HG03469 (cell line): ENCODE data around the gene RERE.

Source experiments
- ATAC-seq: cut with Tn5 transposase; IDR thresholded peaks from one replicate; pipeline ENCODE4 v1.9.1; 2021; ENCODE audit warnings: mild to moderate bottlenecking, moderate library complexity, moderate number of reproducible peaks; ENCODE audit not compliant: unreplicated experiment

Gene RERE

DNA sequence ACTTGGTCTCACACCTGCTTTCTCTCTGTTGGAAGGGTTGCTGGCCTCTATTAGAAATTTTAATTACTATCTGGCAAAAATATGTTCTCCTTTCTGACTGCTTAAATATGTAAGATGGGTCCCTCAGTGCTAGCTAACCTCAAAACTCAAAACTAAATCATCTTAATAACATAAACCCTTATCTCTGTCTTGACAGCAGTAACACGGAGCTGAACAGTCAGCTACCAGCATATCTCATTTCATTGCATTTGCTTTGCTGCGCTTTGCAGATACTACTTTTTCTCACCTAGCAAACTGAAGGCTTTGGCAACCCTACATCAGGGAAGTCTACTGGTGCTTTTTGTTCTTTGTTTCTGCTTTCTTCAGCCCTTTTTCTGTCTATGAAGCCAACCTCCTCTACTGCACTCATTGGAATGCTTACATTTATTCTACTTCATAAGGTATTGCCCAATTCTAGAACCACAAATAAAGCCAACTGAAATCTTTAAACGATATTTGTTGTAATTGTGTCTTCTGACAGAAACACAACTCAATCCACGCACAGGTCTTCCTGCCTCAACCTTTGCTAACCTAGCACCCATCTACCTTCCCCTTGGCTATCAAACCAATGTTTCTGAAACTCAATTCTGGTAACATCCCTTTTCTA lies 95.6 kb downstream of the RERE start:
- ATAC-seq: no peak

DNA sequence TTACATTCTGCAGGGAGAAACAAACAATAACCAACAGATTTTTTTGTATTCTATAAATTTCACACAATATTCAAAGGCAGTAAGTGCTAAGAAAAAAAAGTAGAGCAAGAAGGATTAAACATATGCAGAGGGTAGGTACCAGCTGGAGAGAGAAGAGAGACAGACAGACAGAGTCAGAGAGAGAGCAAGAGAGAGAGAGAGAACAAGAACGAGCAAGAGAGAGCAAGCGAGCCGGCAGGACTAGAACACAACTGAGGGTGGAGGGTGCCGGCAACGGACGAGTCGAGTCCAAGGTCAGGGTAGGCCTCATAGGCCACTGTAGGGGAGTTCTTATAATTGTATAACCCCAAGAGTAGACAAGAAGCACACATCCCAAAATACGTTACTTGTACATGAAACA lies 97.1 kb downstream of the RERE start:
- no peak for ATAC-seq

DNA sequence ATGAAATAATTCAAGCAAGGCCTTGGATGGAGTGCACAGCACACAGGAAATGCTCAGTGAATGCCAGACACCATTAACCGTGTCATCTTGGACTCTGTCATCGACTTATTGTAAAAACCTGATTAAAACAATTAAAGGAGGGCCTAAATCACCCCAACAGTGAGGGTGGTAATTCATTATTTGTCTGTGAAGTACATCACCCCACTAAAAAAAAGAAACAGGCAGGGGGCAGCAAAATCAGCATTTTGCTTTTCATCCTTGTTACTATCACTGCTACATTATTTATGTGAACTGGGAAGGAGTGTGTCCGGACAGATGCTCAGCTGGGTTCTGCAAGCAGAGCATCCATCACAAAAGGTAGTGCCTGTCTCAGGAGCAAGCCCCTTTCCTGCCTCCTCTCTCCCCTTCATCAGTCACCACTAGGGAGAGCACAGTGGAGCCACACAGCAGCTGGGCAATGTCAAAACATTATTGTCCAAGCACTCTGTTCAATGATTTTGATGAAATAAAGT lies 98.5 kb downstream of the RERE start:
- ATAC-seq: no peak

DNA sequence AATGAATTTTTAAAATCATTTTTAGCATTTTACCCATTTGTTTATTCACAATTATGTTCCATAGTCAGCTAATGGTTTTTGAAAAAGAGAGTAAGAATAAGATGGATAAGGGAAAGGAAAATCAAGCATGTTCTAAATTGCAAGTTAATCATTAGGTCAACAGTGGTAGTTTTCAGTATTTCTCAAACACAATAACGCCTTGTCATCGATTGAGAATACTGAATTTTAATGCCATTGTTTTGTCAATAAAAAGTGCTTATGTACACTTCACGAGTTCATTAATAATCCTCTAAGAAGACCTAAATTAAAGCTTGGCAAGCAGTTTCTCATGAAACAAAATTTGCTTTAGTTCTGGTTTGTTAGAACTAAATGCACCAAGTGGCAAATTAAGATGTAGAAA lies 100.3 kb downstream of the RERE start:
- ATAC-seq: no peak

DNA sequence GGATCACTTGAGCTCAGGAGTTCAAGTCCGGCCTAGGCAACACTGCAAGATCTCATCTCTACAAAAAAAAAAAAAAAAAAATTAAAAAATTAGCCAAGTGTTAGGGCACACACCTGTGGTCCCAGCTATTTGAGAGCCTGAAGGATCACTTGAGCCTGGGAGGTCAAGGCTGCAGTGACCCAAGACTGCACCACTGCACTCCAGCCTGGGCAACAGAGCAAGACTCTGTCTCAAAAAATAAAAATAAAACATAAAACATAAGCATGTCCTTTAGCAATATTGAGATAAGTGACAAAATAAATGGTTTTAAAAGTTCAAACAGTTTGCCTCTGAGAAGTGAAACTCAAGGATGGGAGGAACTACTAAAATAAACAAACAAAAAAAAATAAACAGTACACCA lies 101.2 kb downstream of the RERE start:
- no peak for ATAC-seq

DNA sequence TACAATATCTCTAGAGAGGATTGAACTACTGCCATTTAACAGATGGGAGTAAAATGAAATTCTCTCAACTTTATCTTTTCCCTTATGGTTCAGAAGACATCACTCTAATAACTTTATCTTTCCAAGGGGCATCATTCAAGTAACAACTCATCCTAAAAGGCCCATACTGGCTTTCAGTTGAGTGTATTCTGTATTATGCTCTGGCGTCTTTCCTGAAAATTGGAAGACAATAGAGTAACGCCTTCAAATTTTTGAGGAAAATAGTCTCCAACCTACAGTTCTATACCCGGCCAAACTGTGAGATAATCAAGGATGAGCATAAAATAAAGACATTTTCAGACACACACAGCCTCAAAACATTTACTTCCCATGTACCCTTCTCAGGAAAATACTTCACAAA lies 103.3 kb downstream of the RERE start:
- no peak for ATAC-seq

DNA sequence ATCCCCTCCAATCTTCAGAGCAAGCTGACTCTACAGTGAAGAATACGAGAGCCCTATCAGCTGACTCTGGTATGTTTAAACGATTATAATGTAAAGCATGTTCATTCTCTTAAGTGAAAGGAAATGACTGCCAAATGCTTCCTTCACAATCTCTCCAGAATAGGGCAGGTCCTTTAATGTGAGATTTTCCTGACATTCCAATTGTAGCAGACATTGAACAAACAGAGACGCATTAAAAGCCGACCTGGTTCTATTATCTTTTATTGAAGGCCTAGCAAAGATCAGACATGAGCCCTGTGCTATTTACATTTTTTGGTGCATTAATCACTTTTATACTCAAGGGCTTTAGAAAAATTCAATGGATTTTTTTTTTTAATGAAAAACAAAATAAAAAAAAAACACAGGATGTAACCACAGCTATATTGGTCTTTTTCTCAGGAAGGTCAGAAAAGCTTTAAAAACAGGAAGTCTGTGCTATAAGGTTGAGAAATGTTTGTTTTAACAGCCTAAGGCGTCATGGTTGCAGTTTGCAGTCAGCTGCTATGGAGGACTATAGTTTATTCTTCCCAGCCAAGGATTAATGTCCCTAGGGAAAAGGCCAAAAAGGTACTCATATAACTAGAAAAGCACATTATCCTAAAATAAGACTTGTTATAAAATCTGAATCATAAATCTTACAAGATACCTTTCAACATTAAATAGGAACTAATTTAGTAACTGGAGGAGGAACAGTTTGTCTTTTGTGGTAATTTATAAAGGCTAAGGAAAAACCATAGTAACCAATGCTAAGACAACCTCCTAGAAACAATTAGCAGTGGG lies 104.8 kb downstream of the RERE start:
- ATAC-seq: no peak

DNA sequence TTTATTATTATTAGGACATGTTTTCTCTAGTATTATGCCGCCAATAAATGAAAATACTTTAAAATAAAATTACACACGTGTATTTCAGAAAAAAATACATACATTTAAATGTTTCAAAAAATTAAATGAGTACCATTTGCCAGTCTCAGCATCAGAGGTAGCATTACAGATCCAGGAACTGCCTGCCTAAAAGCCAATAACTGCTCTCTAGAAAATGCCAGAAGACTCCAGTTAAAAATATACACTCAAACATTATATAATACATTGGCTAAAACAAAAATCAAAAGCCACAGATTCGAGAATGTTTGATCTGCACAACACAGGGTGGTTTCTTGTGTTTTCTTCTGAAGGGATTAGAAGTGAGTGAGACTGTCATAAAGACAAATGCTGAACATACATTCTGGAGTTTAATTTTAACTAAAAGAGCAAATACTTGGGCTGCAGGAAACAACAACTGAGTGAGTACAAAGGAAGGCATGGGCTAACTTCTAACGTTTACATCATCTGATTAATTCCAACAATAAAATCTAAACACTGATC lies 105.5 kb downstream of the RERE start:
- no peak for ATAC-seq

DNA sequence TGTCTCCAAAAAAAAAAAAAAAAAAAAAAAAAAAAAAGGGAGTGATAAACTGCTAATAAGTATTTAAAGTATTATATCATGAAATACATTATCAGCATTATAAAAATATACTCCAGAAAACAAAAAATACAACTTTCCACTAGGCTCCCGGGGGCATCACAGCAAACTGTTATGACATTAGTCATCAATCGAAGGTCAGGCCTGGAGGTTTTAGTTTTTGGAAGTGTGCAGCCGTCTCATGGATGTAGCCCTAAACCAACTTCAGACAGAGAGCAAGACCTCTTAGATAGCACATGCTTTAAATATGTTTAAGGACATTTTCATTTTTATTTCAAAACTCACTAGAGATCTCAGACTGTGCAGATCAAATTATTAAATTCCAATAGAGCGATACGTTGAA lies 106.3 kb downstream of the RERE start:
- no peak for ATAC-seq

DNA sequence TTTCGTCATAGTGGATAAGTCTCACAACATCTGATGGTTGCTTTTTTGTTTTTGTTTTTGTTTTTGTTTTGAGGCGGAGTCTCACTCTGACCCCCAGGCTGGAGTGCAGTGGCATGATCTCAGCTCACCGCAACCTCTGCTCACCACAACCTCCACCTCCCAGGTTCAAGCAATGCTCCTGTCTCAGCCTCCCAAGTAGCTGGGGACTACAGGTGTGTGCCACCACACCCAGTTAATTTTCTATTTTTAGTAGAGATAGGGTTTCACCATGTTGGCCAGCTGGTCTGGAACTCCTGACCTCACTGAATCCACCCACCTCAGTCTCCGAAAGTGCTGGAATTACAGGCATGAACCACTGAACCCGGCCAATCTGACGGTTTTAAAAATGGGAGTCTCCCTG lies 109.2 kb downstream of the RERE start:
- no peak for ATAC-seq

DNA sequence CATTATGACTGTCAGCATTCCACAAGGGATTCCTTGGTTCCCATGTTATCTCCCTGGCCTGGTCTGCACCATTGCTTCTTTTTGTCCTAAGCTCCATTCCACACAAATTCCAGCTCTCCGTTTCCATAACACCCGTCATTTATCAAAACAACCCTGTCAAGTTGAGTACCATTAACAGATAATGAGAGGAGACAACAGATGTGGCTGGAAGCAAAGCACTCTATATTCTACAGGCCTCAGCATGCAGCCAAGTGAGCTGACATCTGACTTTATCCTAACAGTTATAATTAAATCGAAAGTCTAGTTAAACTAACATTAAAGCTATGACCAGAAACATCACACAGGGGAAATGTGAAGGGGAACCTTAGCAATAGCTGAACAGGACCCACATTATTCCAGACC lies 110.4 kb downstream of the RERE start:
- no peak for ATAC-seq

DNA sequence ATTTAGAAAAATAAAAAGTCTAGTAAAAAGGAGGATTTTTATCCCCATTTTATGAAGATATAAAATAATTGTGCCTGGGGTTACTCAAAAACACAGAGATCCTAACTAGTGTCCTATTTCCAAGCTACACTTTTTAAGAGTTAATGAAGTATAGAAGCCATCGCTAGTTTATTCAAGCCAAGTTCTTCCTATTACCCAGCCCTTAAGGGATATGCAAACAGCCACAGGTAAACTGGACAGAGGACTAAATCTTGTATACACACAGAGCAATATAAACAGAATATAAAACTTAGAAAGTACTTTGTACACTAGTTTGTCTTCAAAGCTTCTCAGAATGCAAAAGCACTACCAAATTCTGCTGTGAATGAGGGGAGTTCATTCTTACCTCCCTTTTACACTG lies 111.1 kb downstream of the RERE start:
- no peak for ATAC-seq

DNA sequence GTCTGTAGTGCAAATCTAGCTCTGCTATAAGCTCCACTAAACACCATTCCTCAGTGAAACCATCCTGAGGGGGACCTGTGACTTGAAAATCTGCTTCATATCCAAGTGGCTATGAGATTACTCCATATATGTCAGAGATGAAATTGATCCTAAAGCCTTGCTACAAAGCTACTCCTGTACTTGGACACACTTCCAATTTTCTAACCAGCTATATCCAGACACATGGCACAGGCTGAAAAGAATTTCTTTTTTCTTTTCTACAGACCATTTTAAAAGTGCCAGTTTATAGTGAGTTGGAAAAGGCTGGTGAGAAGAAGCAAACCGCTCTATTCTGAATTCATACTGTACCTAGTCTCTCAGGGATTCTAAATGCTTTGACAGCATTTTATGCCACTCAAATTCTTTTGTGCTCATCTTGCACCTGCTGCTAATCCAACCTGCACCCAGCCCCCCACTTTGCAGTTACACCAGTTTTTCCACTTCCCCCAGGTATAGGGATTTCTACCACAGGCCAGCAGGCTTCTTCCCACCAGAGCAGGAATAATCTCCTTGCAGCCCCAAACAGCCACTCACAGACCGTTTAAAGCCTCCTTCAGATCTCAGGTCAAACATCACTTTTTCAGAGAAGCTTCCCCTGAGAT lies 112.5 kb downstream of the RERE start:
- ATAC-seq: no peak

DNA sequence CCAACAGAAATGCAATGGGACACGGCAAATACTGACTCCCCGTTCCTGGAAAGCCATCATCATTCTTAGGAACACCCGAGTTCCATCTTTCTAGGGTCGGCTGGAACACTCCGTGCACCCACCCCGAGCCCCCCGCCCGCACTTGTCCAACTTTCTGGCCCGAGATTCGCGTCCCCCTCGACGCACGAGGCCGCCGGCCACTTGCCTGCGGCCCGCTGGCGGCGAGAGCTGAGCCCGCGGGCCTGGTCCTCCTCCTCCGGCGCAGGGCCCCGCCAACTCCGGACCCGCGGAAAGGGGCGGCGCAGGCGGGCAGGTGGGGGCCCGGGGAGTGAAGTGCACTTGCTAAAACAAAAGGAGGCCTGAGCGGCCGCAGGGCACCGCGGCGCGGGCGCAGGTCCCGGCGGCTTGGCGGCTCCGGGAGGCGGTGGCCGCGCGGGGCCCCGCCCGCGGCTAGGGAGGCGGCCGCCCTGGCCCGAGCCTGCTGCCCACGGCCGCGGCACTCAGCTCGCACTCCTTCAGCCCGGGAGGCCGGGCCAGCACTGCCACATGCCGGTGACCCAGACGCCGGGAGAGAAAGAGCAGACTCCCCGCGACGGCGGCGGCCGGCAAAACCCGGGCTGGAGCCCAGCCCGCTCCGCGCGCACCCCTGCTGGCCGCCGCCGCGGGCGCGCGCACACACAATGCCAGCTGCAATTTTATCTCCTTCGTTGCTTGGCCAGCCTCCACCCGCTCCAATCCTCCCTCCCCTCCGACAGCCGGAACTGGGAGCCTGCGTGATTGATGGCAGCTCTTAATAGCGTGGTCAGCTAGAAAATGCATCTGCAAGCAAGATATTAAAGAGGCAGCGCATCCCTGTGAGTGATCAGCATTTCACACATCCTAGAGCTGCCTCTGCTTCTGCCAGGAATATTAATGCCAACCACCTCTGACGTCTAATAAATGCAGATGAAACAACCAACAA lies 114.3 kb downstream of the RERE start:
- no peak for ATAC-seq

DNA sequence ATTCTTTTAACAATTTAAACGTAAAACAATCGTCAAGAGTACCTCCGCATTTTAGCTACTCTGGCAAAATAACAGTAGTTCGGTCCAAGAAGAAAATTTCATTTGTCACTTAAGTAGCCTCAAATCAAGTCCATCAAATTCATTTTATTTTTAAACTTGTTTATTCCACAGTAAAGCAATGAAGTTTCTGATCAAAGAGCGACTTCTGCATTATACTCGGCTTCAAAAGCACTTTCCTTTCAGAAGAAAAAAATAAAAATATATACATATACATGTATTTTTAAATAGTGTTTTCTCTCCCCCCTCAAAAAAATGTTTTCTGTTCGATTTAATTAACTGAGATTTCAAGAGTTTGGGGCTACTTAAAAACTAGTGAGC lies 115.0 kb downstream of the RERE start:
- no peak for ATAC-seq

DNA sequence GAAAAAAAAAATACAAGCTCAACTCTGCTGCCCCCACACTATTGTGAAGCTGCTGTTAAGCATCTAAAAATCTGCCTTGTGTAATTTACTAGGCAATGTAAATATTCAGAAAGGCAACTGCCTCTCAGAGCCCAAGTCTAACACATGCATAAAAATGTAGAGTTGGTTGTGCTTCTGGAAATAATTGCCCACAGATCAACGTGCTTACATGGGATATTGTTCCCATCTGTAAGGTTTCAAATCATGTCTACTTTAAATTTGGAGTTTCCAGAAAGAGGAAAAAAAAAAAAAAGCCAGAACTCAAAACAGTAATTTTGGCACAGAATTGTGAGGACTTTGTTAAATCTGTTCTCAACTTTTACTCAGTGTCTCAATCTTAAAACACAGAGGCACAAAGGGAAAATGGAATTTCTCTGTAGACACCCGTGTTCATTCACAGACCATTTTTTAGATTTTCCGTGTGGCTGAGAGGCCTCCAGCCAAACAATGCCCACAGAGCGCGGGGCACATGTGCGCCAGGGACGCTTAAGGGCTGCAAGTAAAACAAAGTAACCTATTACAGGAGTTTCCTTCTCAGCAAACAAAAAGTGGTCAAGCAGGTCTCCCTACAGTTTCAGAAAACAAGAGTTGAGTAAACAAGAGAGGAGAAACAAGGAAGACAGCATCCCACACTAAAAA lies 115.5 kb downstream of the RERE start:
- no peak for ATAC-seq

DNA sequence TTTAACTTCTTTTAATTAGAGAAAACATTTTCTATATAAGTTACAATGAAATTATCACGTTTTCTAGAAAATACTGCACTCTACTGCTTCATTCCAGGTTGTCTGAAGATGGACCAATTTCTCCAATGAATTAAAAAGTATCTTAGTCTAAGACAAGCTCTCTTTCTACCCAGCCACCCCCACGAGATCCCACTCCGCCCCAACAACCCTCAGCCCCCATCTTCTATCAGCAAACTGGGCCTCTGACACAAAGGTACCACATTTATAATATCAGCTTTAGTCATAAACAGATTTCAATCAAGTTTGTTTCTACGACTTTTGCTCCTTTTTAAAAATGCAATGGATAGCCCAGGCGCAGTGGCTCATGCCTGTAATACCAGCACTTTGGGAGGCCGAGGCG lies 117.8 kb downstream of the RERE start:
- ATAC-seq: no peak

DNA sequence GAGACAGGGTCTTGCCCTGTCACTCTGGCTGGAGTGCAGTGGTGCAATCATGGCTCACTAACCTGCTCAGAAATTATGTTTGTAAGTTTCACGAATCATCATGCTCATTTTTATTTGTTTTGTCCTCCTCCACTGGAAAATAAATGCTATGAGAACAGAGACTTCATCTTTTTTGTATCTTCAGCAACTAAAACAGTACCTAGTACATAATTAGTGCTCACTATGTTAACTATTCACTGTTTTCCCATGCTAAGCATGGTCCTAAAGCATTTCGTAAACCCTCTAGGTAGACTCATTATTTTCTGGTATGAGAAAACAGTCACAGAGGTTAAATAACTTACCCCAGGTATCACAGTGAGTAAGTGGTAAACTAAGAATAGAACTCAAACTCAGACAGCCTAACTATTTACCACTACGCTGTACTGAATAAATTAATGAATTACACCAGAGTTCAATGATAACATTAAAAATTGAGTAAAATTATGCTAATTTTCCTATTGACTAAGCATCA lies 118.4 kb downstream of the RERE start:
- ATAC-seq: no peak

DNA sequence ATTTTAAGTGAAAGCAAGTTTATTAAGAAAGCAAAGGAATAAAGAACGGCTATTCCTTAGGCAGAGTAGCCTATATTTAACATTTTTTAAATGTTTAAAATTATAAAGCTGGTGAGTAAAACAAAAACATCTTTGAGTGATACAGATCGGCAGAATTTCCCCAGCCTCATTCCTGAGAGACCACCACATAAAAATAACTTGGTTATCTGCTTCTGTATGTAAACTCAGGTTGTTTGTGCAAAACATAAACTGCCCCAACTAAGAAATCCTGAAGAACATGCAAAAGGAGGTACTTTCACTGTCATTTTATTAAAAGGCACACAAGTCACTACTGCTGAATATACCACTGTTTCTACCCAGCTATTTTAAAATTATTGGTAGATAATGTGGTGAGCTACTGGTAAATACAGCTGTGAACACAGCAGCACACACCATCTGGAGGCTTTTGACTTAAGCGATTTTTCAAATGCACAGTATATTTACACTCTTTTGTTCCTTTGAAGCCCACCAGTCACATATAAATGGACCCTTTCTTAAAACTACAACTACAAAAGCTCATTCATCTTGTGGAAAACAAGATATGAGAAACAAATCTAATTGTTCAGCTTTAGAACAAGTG lies 119.3 kb downstream of the RERE start:
- no peak for ATAC-seq
